Left lobe of liver (tissue), 2 donors: Measurements from ENCODE around the gene STYXL1. TPM values are rescaled to one million over a fixed set of nuclear protein-coding genes. Genes with fewer than 3 reads are reported as not detected.

Experiments
- ATAC-seq: fragments of 200-7000 bp; cut with Tn5 transposase; one replicate; pipeline ENCODE4 v1.9.1; 2020; ENCODE audit warnings: mild to moderate bottlenecking, moderate library complexity
- DNase-seq: peaks from one replicate; pipeline ENCODE4 v3.0.0-alpha.2; 2020; ENCODE audit warnings: low spot score
- total RNA-seq: library from RNA; stranded (reverse); gene quantifications from one replicate; pipeline ENCODE4 v1.2.1, GENCODE V29; 2021
- donor health status: DM: no; HTN: no; CAD: no; lungs with moderate emphysema.
- donor health status: DM: no; HTN: yes; CAD: no.

STYXL1 gene
- total RNA-seq, 1 donor from 2014 or later = 17.6 TPM

GRCh38 chr7:75982306-75983064 lies 65.3 kb downstream of the STYXL1 start:
- DNase-seq (no peak), ATAC-seq (no peak)

DNA sequence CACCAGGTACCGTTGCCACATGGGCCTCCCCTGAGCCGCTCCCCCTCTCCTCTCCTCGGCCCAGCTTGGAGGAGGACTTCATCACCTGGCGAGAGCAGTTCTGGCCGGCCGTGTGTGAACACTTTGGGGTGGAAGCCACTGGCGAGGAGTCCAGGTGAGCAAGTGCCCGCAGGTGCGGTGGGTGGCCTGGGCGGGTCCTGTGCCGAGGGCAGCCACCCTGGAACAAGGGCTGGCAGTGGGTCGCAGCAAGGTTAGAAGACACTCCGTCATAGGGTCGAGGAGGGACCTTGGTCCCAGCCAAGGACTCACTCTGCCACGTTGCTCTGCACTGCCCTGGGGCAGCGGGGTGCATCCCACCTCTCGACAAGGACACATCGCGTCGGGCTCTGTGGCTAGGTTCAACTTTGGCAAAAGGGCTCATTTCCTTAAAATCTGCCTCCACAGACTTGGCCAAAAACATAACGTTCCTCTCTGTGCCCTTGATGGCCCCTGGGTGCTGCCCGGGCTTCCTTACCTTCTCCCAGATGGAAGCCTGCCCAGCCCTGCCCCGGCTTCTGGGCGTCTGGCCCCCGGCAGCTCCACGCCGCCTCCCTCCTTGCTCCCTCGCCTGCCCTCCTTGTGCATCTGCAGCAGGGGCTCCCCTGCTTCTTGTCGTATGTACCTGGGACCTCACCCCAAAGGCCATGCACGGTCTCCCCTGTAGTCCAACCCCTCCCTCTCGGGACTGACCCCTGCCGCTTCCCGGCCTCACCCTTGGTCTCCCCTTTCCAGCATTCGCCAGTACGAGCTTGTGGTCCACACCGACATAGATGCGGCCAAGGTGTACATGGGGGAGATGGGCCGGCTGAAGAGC lies 66.1 kb downstream of the STYXL1 start:
- ATAC-seq (no peak), DNase-seq (no peak)

GRCh38 chr7:75981203-75981452 lies 66.7 kb downstream of the STYXL1 start:
- ATAC-seq (no peak), DNase-seq (no peak)

- ATAC-seq (peak; percentile 9), DNase-seq (peak; percentile 58)
Measured at GRCh38 chr7:75980430-75981202, 67.2 kb downstream of the STYXL1 start.

DNA sequence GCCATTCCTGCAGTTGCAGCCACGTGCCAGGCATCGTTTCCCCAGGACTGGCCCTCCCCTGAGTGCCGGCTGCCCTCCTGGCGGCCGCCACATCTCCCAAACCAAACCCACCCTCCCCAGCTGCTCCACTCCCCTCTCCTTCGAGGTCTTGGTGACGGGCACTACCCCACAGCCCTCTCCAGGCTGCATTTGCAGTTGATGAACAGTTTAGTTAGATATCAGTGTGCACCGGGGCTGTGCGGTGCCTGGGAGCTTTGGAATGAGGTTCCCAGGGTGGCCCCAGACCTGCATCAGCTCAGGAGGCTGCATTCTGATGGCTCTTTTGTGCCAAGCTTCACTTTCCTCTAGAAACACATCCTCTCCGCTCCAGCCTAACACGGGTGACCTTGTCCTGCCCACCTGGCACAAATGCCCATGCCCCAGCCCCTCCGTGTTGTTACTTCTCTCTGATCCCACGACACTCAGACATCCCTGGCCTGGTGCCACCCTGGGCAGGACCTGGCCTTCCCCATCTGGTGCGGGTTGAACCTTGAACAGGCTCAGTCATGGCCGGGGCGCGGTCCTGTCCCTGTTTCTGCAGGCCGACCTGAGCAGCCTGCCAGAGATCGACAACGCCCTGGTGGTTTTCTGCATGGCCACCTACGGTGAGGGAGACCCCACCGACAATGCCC lies 67.9 kb downstream of the STYXL1 start:
- ATAC-seq = peak; percentile 72
- DNase-seq = peak; percentile 95

GRCh38 chr7:75977743-75978142 lies 70.1 kb downstream of the STYXL1 start:
- no peak for ATAC-seq

DNA sequence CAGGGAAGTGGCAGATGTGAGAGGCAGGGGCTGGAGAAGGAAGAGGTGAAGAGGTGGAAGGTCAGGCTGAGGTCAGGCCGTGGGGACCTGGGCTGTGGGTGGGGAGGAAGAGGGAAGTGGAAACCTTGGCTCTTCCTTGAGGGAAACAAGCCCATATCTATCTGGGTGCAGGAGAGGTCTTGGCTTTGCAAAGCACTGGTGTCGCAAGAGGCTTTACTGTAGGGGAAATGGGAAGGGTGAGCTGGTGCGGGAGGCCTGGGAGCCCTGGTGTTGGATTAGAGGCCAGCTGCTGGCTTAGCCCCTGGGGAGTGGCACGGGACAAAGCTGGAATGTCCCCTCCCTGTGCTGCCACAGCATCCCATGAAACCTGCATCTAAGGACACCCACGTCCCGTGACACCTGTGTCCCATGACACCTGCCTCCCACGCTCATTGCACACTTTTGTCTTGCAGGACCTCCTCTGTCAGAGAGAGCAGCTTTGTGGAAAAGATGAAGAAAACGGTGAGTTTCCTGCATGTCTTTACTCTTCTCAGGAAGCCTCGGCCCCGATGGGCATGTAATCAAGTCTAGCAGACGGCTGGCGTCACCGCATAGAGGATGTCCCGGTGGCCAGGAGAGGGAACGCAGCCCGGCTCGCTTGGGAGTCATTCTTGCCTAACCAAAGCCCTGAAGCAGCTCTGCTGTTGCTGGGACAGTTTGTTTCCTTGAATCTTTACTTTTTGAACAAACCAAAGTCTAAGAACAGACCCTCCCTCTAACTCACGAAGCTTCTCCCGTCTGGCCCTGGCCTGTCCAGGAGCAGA lies 75.6 kb downstream of the STYXL1 start:
- DNase-seq (peak; percentile 69), ATAC-seq (peak; percentile 38)

More at GRCh38 chr7:75977743-75978142, 70.1 kb downstream of the STYXL1 start:
- no peak for DNase-seq

DNA sequence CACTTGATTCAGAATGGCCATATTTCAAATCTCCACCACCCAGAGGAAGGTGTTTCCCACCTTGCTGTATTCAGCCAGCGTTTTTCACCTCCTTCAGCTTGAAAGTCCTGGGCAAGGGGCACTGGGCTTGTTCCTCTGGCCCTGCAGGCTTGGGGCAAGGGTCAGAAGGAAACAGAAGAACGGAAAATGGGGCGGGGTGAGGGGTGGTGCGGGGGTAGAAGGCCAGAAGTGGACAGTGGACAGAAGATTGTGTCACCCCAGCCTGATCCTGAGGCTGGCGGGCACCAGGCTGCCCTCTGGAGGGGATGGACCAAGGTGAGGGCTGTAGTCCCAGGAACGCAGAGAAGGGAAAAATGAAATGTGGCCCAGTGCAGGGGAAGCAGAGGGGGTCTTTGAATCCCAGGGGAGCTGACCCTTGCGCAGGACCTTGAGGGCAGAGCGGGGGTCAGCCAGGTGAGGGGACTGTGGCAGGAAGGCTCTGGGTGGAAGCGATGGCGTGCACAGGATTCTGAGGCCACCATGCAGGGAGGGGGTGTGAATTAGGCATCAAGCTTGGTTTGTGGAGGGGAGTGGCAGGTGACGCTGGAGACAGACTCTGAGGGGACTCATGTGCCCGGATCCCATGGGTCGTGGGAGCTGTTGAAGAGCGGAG lies 76.4 kb downstream of the STYXL1 start:
- ATAC-seq (peak; percentile 59), DNase-seq (peak; percentile 89)

DNA sequence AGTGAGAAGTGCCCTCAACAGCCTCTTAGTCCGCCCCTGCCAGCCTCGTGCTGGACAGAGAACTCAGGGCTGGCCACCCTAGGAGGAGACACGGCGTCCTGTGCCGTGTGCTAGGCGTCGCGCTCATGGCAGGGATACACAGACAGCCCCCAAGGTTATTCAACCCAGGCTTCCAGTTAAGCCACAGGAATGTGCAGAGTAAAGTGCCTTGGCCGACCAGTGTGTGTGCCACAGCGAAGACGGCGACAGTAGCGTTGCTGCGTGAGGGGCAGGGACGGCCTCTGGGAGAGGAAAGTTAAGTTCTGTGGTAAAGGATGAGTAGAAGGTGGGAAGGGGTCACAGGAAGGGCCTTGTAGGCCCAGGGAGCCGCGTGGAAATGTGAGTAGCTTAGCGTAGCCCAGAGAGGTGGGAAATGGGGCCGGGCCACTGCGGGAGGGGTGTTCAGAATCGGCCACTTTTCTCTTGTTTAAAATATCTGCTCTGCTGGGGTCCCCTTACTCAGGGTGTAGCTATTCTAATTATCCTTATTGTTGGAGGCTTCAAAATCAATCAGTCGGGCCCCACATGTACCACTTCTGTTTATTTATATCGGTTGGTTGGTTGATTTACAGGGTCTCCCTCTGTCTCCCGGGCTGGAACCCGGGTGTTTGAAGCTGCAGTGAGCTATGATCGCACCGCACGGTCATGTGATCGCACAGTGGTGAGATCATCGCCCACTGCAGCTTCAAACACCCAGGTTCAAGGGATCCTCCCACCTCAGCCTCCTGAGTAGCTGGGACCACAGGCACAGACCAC lies 77.9 kb downstream of the STYXL1 start:
- ATAC-seq (no peak), DNase-seq (no peak)

DNA sequence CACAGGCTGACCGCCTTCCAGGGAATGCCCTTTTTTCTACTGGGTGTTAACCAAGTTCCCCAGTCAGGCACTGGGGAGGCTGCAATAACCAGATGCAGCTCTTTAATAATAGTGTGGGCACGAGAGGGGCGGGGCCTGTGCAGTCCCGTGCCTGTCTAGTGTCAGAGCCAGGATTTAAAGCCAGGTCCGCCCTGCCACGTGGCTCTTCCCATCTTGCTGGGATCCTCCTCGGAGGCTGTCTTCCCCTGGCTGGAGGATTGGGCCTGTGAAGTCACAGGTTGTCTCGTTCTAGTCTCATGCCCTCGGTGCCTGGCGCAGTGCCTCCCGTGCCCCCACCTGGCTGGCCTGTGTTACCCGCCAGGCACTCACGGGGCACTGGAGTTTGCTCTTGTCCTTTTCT lies 78.6 kb downstream of the STYXL1 start:
- ATAC-seq = peak; percentile 20
- peak; percentile 70 for DNase-seq

GRCh38 chr7:75968561-75969001 lies 79.2 kb downstream of the STYXL1 start:
- ATAC-seq (peak; percentile 53), DNase-seq (peak; percentile 86)

DNA sequence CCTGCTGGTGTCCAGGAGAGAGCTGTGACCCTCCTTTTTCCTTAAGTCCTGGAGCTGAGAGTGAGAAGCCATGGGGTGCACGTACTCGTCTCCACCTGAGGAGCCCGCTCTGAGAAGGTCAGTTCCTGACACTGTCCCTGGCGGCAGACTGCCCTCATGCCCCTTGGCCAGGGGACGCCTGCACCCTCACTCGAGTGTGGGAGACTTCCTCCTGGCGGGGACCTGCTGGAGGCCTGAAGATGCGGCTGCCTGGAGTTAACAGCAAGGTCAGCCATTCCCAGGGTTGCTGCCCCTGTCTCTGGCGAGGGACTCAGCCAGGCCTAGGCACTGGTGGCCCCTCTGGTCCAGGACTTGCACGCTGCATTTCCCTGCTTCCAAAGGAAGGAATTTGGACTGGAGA lies 79.8 kb downstream of the STYXL1 start:
- peak; percentile 0 for ATAC-seq
- DNase-seq = peak; percentile 55

DNA sequence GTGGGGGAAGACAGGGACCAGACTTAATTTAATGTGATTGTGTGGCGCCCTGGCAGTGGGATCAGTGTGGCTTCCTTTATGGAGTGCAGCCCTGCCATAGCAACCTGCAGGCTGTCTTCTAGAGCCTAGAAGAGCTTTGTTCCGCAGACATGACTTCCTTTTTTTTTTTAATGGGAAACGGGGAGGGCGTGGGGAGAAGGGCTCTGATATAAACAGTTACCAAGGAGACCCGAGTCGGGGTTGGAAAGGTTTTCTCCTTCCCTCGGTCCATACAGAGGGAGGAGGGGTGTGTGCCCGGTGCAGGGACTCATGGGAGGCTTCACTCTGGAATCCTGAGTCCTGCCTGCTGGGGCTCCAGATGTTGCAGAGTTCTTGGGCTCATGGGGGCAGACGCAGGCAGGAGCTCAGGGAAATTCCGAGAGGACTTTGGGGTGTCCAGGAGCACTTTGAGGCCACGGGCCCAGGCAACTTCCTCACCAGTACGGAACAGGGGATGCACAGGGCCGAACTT lies 80.3 kb downstream of the STYXL1 start:
- DNase-seq (no peak), ATAC-seq (no peak)

GRCh38 chr7:75967055-75967454 lies 80.7 kb downstream of the STYXL1 start:
- DNase-seq (no peak), ATAC-seq (no peak)

GRCh38 chr7:75966190-75966961 lies 81.4 kb downstream of the STYXL1 start:
- peak; percentile 35 for ATAC-seq

DNA sequence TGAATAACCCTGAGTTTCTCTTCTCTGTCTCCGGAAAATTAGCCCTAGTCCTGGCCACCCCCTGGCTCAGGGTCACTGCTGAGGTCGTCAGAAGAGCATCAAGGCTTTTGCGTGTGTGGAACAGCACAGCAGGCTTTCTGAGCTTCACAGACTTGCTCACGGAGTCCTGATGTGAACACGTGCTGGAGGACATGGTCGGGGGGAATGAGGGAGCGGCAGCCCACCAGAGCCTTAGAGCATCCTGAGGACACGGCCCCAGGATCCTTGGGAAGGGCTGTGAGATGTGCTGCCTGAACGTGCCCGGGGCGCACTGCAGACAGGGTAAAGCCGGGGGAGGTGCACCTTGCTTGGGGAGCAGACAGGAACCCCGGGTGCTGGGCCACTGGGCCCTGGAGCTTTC lies 82.2 kb downstream of the STYXL1 start:
- ATAC-seq (peak; percentile 1), DNase-seq (no peak)

More at GRCh38 chr7:75966190-75966961, 81.4 kb downstream of the STYXL1 start:
- peak; percentile 63 for DNase-seq

DNA sequence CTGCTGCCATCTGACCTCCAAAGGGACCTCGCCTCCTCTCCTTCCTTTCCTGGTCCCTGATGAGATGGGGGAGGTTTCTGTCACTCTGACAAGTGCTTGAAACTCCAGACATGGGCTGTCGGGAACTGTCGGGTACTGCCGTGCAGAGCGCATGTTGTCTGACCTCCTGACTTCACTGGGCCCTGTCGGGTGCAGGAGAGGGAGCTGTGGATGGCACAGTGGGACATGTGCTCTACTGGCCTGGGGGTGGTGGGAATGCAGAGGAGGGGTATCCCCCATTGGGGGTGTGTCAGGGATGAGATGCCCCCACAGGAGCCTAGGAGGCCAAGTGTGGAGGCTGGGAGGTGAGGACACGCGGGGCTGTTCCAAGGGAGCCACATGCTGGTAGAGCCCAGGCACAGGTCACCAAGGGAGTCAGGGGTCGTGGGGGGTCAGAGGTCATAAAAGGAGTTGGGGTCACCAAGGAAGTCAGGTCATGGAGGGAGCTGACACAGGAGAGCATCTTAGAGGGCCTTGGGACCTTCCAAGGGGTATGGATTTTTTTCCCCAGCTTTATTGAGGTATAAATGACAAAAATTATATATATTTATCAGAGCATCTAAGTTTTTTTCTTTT lies 84.3 kb downstream of the STYXL1 start:
- ATAC-seq = no peak
- DNase-seq = no peak
